Measurements from ENCODE around the gene ZFP36L1. TPM values are rescaled to one million over a fixed set of nuclear protein-coding genes. Genes with fewer than 3 reads are reported as not detected.

The ZFP36L1 gene
- total RNA-seq, 1 donor from 2014 or later = 48.0 TPM

DNA sequence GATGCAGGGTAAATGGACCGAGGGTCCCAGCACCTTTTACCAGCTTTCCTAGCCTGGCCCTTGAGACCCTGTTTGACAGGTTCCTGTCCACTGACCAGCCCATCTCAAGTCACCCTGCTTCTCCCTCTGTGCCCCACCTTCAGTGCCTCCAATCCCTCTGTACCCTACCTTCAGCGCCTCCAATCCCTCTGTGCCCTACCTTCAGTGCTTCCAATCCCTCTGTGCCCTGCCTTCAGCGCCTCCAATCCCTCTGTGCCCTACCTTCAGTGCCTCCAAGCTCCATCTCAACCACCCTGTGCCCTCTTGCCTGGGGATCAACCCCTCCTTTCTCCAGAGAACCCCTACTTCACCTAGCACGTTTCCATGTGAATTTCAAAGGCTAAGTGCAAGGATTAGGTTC, 54.3 kb downstream of the ZFP36L1 start:
- intact Hi-C loops (cut with micrococcal nuclease) = no loop called here
- H3K4me3 ChIP-seq = no peak overlapping the region
- no peaks in the 10 kb centered on the region for H3K27me3 ChIP-seq (ENCODE audit: low read depth)
- no peaks in the 10 kb centered on the region for H3K36me3 ChIP-seq
- no peak overlapping the region for H3K27ac ChIP-seq (replicated peaks)
- TF ChIP-seq, protein P1, sequence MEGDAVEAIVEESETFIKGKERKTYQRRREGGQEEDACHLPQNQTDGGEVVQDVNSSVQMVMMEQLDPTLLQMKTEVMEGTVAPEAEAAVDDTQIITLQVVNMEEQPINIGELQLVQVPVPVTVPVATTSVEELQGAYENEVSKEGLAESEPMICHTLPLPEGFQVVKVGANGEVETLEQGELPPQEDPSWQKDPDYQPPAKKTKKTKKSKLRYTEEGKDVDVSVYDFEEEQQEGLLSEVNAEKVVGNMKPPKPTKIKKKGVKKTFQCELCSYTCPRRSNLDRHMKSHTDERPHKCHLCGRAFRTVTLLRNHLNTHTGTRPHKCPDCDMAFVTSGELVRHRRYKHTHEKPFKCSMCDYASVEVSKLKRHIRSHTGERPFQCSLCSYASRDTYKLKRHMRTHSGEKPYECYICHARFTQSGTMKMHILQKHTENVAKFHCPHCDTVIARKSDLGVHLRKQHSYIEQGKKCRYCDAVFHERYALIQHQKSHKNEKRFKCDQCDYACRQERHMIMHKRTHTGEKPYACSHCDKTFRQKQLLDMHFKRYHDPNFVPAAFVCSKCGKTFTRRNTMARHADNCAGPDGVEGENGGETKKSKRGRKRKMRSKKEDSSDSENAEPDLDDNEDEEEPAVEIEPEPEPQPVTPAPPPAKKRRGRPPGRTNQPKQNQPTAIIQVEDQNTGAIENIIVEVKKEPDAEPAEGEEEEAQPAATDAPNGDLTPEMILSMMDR (IDR thresholded peaks at IDR 0.05; ENCODE audit: borderline replicate concordance) = no peak
- peaks cover 5% of the 10 kb centered on the region for H3K9me3 ChIP-seq (replicated peaks)
- no peak for DNase-seq
- peaks cover 33% of the 10 kb centered on the region for H3K4me1 ChIP-seq

Other genes with a start within 250 kb of the ZFP36L1 start
- gene ACTN1, start 186.2 kb upstream of the ZFP36L1 start, total RNA-seq = 75.4 TPM

Measured in left ventricle myocardium inferior (tissue), 1 donor.